HUDEP-2 (cell line): ENCODE measurements around the gene WDR49.

Experiments used
- DNase-seq, 76 experiments: peaks; one replicate each; lab custom pipeline; 2025; ENCODE audit not compliant: unreplicated experiment in 76 of 76; lab: John Stamatoyannopoulos, UW

WDR49 gene

GRCh38 chr3:167653760-167654159 lies at the start of gene WDR49:
WDR49 (minus strand) TSS chr3:167653942; CDS start chr3:167653425, 517 bp downstream.
- no peak for DNase-seq

GRCh38 chr3:167700926-167701325 lies 47.2 kb upstream of the WDR49 start:
- DNase-seq, result no peak

GRCh38 chr3:167700046-167700445 lies 46.3 kb upstream of the WDR49 start:
- DNase-seq, result no peak

GRCh38 chr3:167694121-167694520 lies 40.4 kb upstream of the WDR49 start:
- DNase-seq, result no peak

- DNase-seq, result no peak
Observed at GRCh38 chr3:167691366-167691765, 37.6 kb upstream of the WDR49 start.

- DNase-seq, result peak in 54 of 76 experiments; percentile 2 to 78 (median 43)
Observed at GRCh38 chr3:167684388-167684993, 30.7 kb upstream of the WDR49 start.

GRCh38 chr3:167679526-167679925 lies 25.8 kb upstream of the WDR49 start:
- no peak for DNase-seq

- DNase-seq, result no peak
Observed at GRCh38 chr3:167675848-167676247, 22.1 kb upstream of the WDR49 start.

- DNase-seq, result no peak
Observed at GRCh38 chr3:167673221-167673620, 19.5 kb upstream of the WDR49 start.

GRCh38 chr3:167671878-167672427 lies 18.2 kb upstream of the WDR49 start:
- DNase-seq, result no peak

GRCh38 chr3:167669699-167670098 lies 16.0 kb upstream of the WDR49 start:
- no peak for DNase-seq

- no peak for DNase-seq
Observed at GRCh38 chr3:167668651-167669050, 14.9 kb upstream of the WDR49 start.

- DNase-seq, result no peak
Observed at GRCh38 chr3:167666563-167666962, 12.8 kb upstream of the WDR49 start.

- no peak for DNase-seq
Observed at GRCh38 chr3:167662919-167663400, 9.2 kb upstream of the WDR49 start.

GRCh38 chr3:167657684-167658225 lies 4.0 kb upstream of the WDR49 start:
- no peak for DNase-seq

GRCh38 chr3:167656821-167657220 lies 3.1 kb upstream of the WDR49 start:
- no peak for DNase-seq

GRCh38 chr3:167653155-167653554 lies 587 bp downstream of the WDR49 start:
- DNase-seq, result no peak

GRCh38 chr3:167651826-167652225 lies 1.9 kb downstream of the WDR49 start:
- DNase-seq, result no peak

- no peak for DNase-seq
Observed at GRCh38 chr3:167650459-167650858, 3.3 kb downstream of the WDR49 start.

- no peak for DNase-seq
Observed at GRCh38 chr3:167649746-167650145, 4.0 kb downstream of the WDR49 start.

- no peak for DNase-seq
Observed at GRCh38 chr3:167644611-167645010, 9.1 kb downstream of the WDR49 start.

- no peak for DNase-seq
Observed at GRCh38 chr3:167631471-167631870, 22.3 kb downstream of the WDR49 start.
